Upper lobe of left lung (tissue), 4 donors: ENCODE data around the gene NRXN3.

Experiments
- POLR2AphosphoS5 ChIP-seq, 2 donors: sonication (generic); formaldehyde crosslinking; IDR thresholded peaks; one replicate each; pipeline ENCODE4 v1.5.1; 2017; ENCODE audit warnings: antibody characterized with exemption in 2 of 2
- TF ChIP-seq, protein P1 (sequence below), 6 experiments: fragments of 450-650 bp in 4 of 6; fragments of 200-600 bp in 2 of 6; sonication (generic) in 2 of 6; IDR thresholded peaks; one replicate each; pipeline ENCODE4 v1.5.1; 2016 to 2019; ENCODE audit warnings: antibody characterized with exemption in 6 of 6

GRCh38 chr14:79415726-79416125, 1245.6 kb downstream of the NRXN3 start:
- TF ChIP-seq, protein P1, sequence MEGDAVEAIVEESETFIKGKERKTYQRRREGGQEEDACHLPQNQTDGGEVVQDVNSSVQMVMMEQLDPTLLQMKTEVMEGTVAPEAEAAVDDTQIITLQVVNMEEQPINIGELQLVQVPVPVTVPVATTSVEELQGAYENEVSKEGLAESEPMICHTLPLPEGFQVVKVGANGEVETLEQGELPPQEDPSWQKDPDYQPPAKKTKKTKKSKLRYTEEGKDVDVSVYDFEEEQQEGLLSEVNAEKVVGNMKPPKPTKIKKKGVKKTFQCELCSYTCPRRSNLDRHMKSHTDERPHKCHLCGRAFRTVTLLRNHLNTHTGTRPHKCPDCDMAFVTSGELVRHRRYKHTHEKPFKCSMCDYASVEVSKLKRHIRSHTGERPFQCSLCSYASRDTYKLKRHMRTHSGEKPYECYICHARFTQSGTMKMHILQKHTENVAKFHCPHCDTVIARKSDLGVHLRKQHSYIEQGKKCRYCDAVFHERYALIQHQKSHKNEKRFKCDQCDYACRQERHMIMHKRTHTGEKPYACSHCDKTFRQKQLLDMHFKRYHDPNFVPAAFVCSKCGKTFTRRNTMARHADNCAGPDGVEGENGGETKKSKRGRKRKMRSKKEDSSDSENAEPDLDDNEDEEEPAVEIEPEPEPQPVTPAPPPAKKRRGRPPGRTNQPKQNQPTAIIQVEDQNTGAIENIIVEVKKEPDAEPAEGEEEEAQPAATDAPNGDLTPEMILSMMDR (IDR thresholded peaks at IDR 0.05), result no peak
- TF ChIP-seq POLR2AphosphoS5 (IDR thresholded peaks at IDR 0.05), result no peak
